K562 (cell line): ENCODE results near the gene LMCD1. TPM values are rescaled to one million over a fixed set of nuclear protein-coding genes. Genes with fewer than 3 reads are reported as not detected.

Source experiments
- ATAC-seq: fragments of 200-7000 bp; cut with Tn5 transposase; 3 replicates; pipeline ENCODE4 v1.9.1; 2020; ENCODE audit warnings: moderate library complexity
- BruUV-seq: library from RNA; stranded (reverse); fragments of 400-500 nt; replicated peaks from 2 replicates; lab custom pipeline; 2021; lab: Mats Ljungman, UMichigan
- CTCF ChIA-PET: fragments of 300-600 bp; formaldehyde crosslinking; extraction: SDS; loops from one replicate; lab custom pipeline; 2021; ENCODE audit warnings: low intra/inter-chr PET ratio; lab: Yijun Ruan, JAX
- POLR2A ChIA-PET: fragments of 300-600, 350-650 bp; sonication (Branson Sonifier 250); formaldehyde crosslinking; extraction: SDS; loops from one replicate; lab custom pipeline; 2021; ENCODE audit warnings: antibody characterized with exemption, inconsistent platforms; lab: Yijun Ruan, JAX
- DNase-seq, 4 experiments: peaks; one replicate each; pipeline versions ENCODE4 v3.0.0 to v3.0.0-alpha.2; 2011 to 2018; ENCODE audit warnings: low spot score in 3 of 4, mixed read lengths in 3 of 4; ENCODE audit errors: extremely low read depth in 1 of 4
- FAIRE-seq: peaks from 2 replicates; lab custom pipeline; 2011; peaks lifted over from hg19 to GRCh38; lab: Jason Lieb, UNC
- H2AFZ ChIP-seq: 2 replicates; pipeline ENCODE4 v1.6.0; 2011; ENCODE audit warnings: low read depth, low read length, control low read depth, inconsistent platforms
- H3K27ac ChIP-seq: fragments of 200-600 bp; 3 replicates; pipeline ENCODE4 v1.8.0; 2011; ENCODE audit warnings: low read depth, mild to moderate bottlenecking, control low read depth, inconsistent platforms, low read length, moderate library complexity, mixed read lengths; ENCODE audit errors: extremely low read depth
- H3K27me3 ChIP-seq, 2 experiments: fragments of 300-600 bp in 1 of 2; 2 replicates in 1 of 2; 3 replicates in 1 of 2; pipeline versions ENCODE4 v1.6.0 to v1.8.0; 2011; ENCODE audit warnings: inconsistent platforms in 2 of 2, low read length in 2 of 2, mild to moderate bottlenecking in 1 of 2, mixed read lengths in 1 of 2, moderate library complexity in 1 of 2; ENCODE audit not compliant: control insufficient read depth in 2 of 2, insufficient read depth in 2 of 2
- H3K36me3 ChIP-seq: fragments of 300-600 bp; 3 replicates; pipeline ENCODE4 v1.8.0; 2011; ENCODE audit warnings: mild to moderate bottlenecking, low read length, inconsistent platforms; ENCODE audit not compliant: control insufficient read depth, insufficient read depth
- H3K4me1 ChIP-seq, 2 experiments: fragments of 200-600 bp in 1 of 2; replicated peaks in 1 of 2; 2 replicates in 1 of 2; 3 replicates in 1 of 2; pipeline versions ENCODE4 v1.5.1 to v1.8.0; 2011; ENCODE audit warnings: inconsistent platforms in 2 of 2, low read length in 2 of 2, mild to moderate bottlenecking in 1 of 2, mixed read lengths in 1 of 2, moderate library complexity in 1 of 2; ENCODE audit not compliant: control insufficient read depth in 2 of 2, insufficient read depth in 2 of 2
- H3K4me2 ChIP-seq: 2 replicates; pipeline ENCODE4 v1.6.1; 2011; ENCODE audit warnings: low read length, control low read depth, inconsistent platforms, mixed read lengths; ENCODE audit not compliant: insufficient read depth
- H3K4me3 ChIP-seq: fragments of 200-600 bp; sonication (generic), shearing (Covaris generic); 2 replicates; pipeline ENCODE4 v1.5.1; 2016; ENCODE audit warnings: control low read depth, inconsistent platforms
- H3K79me2 ChIP-seq: fragments of 200-600 bp; 3 replicates; pipeline ENCODE4 v1.8.0; 2011; ENCODE audit warnings: low read length, inconsistent platforms; ENCODE audit not compliant: control insufficient read depth, insufficient read depth
- H3K9ac ChIP-seq, 2 experiments: 2 replicates each; pipeline versions ENCODE4 v1.6.0 to v1.6.1; 2011; ENCODE audit warnings: low read depth in 2 of 2, low read length in 2 of 2, control low read depth in 1 of 2, inconsistent platforms in 1 of 2, mild to moderate bottlenecking in 1 of 2, mixed read lengths in 1 of 2; ENCODE audit not compliant: insufficient read depth in 1 of 2
- H3K9me1 ChIP-seq: one replicate; pipeline ENCODE4 v1.6.0; 2011; ENCODE audit warnings: inconsistent platforms, mild to moderate bottlenecking, low read length, moderate library complexity; ENCODE audit not compliant: control insufficient read depth, insufficient read depth
- H3K9me3 ChIP-seq: replicated peaks from 2 replicates; pipeline ENCODE4 v1.5.1; 2011; ENCODE audit warnings: low read depth, low read length, inconsistent platforms; ENCODE audit not compliant: control insufficient read depth, insufficient read depth
- H4K20me1 ChIP-seq: replicated peaks from 2 replicates; pipeline ENCODE4 v1.6.1; 2011; ENCODE audit warnings: low read length, inconsistent platforms, mixed read lengths; ENCODE audit not compliant: control insufficient read depth, insufficient read depth
- AFF4 ChIP-seq: sonication (generic); formaldehyde crosslinking; IDR thresholded peaks from 2 replicates; pipeline ENCODE4 v1.8.0; 2023; ENCODE audit warnings: mild to moderate bottlenecking, missing genetic modification reagents
- C11orf30 ChIP-seq: fragments of 450-650 bp; IDR thresholded peaks from 2 replicates; pipeline ENCODE4 v1.6.1; 2016; ENCODE audit warnings: low read depth, mild to moderate bottlenecking
- CSDE1 ChIP-seq, 2 experiments: fragments of 450-650 bp; IDR thresholded peaks; 2 replicates each; pipeline ENCODE4 v1.6.1; 2016; ENCODE audit warnings: mild to moderate bottlenecking in 1 of 2
- MBD2 ChIP-seq: sonication (generic); IDR thresholded peaks from 2 replicates; pipeline ENCODE4 v1.6.1; 2016; ENCODE audit warnings: low read depth, borderline replicate concordance
- MYNN ChIP-seq, 2 experiments: sonication (generic); formaldehyde crosslinking in 1 of 2; IDR thresholded peaks; 2 replicates each; pipeline versions ENCODE4 v1.5.0 to v1.6.1; 2016 to 2020; ENCODE audit warnings: antibody characterized with exemption in 1 of 2, missing genetic modification reagents in 1 of 2
- NR0B1 ChIP-seq: fragments of 450-650 bp; IDR thresholded peaks from one replicate; pipeline ENCODE4 v1.6.1; 2018; ENCODE audit warnings: mild to moderate bottlenecking, moderate library complexity; ENCODE audit not compliant: partially characterized antibody
- POLR3G ChIP-seq: IDR thresholded peaks from 2 replicates; pipeline ENCODE4 v1.6.1; 2011; ENCODE audit not compliant: insufficient read length, insufficient replicate concordance; ENCODE audit errors: extremely low read depth
- RB1 ChIP-seq: fragments of 450-650 bp; IDR thresholded peaks from 2 replicates; pipeline ENCODE4 v1.6.1; 2017; ENCODE audit warnings: low read depth, mild to moderate bottlenecking
- SAFB2 ChIP-seq: fragments of 200-400 bp; formaldehyde crosslinking; IDR thresholded peaks from 2 replicates; pipeline ENCODE4 v1.6.1; 2018; ENCODE audit warnings: borderline replicate concordance, low read length, low read depth, moderate library complexity; ENCODE audit not compliant: severe bottlenecking
- WGBS: fragments of 100-300 bp; shearing (Covaris generic); methylation state at CpG from one replicate; pipeline ENCODE4 v1.1.6; 2016; ENCODE audit warnings: low coverage, mixed read lengths; ENCODE audit not compliant: insufficient coverage; ENCODE audit errors: missing lambda C conversion rate; 5-methylcytosine and 5-hydroxymethylcytosine counted together
- in situ Hi-C: fragments of 300-500 bp; cut with MboI; formaldehyde crosslinking; loops from 4 replicates; pipeline ENCODE4 v1.15.0; 2018; ENCODE audit warnings: inconsistent platforms, mixed read lengths
- intact Hi-C: fragments of 100-400 bp; cut with micrococcal nuclease; formaldehyde crosslinking; loops from 2 replicates; pipeline ENCODE4 v1.14.2; 2022
- polyA plus RNA-seq, 8 experiments: library from polyadenylated mRNA; depleted of rRNA in 4 of 8; stranded (reverse) in 5 of 8; unstranded in 3 of 8; fragments of >200 nt; fragmentation: Nextera tagmentation in 2 of 8; fragmentation: Illumina TruSeq in 1 of 8; extraction: Ambion mirVana in 2 of 8; extraction: Trizol in 1 of 8; gene quantifications; 2 replicates each; pipeline versions ENCODE4 v1.2.1 to v1.2.3, GENCODE V29; 2011 to 2014; ENCODE audit warnings: inconsistent platforms in 1 of 8, missing spikeins in 1 of 8
- total RNA-seq, 7 experiments: library from RNA; depleted of rRNA in 6 of 7; stranded (reverse); fragments of >200 nt in 6 of 7; fragmentation: Illumina TruSeq in 2 of 7; extraction: Trizol in 2 of 7; gene quantifications; 2 replicates each; pipeline versions ENCODE4 v1.2.1 to v1.2.3, GENCODE V29; 2011 to 2021; ENCODE audit warnings: low replicate concordance in 1 of 7
- TF ChIP-seq, protein P1 (sequence below): sonication (generic); formaldehyde crosslinking; IDR thresholded peaks from 2 replicates; pipeline ENCODE4 v1.5.0; 2020; ENCODE audit warnings: missing genetic modification reagents
- TF ChIP-seq, protein P2 (sequence below), 2 experiments: fragments of 200-800 bp in 1 of 2; sonication (Bioruptor generic) in 1 of 2; sonication (generic) in 1 of 2; formaldehyde crosslinking in 1 of 2; IDR thresholded peaks in 1 of 2; conservative IDR thresholded peaks in 1 of 2; 2 replicates each; pipeline versions ENCODE4 v1.5.0 to v1.6.1; 2016 to 2020; ENCODE audit warnings: missing compliant biosample characterization in 1 of 2, missing genetic modification characterization in 1 of 2, missing genetic modification reagents in 1 of 2
- TF ChIP-seq, protein P3 (sequence below): fragments of 450-650 bp; conservative IDR thresholded peaks from 2 replicates; pipeline ENCODE4 v1.6.1; 2016; ENCODE audit warnings: missing genetic modification characterization, low read depth, mild to moderate bottlenecking, missing compliant biosample characterization, moderate library complexity

The LMCD1 gene
- total and polyA plus RNA-seq, 9 of the 15 experiments (the other 6 are each of a cell fraction or from before 2014, with no cell fraction given) = 0.60 TPM; not detected in 8

DNA sequence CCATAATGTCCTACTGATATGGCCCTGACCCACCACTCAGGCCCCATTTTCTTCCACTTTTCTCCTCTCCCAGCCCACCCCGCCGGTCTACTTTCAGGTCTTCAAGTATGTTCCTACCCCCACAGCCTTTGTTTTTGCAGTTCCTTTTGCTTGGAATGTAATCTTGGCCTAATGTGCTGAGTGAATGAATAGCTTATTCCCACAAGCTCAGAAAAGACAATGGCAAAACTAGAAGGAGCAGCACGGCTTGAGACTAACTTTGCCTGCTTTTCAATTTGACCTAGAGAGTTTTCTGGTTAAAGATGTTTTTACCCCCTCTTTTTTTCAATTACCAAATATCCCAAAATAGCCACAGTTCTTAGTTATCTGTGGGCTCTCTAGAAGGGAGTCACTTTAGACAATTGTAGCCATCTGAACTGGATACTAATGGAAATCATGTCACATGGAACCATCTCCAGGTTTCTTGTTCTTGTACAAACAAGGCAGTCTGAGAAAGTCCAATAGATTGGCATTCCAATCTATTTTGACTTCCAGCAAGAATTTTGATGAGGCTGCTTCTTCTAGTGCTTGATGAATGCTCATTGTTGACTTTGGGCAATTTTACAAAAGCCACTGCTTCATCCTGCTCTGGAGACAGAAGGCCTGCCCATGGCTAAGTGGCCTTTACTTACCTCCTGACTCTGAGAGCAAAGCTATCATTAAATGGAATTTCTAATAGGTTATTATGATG, 16.3 kb upstream of the LMCD1 start:
- Histone ChIP-seq H2AFZ (no peak overlapping the region), H3K27ac (no peak overlapping the region), H3K36me3 (no peaks in the 10 kb centered on the region), H3K4me2 (no peak overlapping the region), H3K4me3 (no peak overlapping the region), H3K9me1 (no peaks in the 10 kb centered on the region), H3K9ac (no peak overlapping the region), H4K20me1 (no peaks in the 10 kb centered on the region), H3K27me3 (no peaks in the 10 kb centered on the region), H3K4me1 (no peaks in the 10 kb centered on the region), H3K9me3 (no peaks in the 10 kb centered on the region), H3K79me2 (no peaks in the 10 kb centered on the region)
- FAIRE-seq (no peak), ATAC-seq (no peak), DNase-seq (no peak)
- intact Hi-C loops = no loop called here
- in situ Hi-C loops = no loop called here
- ChIA-PET CTCF (no interaction called here), POLR2A (interaction anchor here (0.7 kb wide), 1 partner anchor 49 kb away, joined by 3 read pairs; no protein-coding TSS in a partner anchor)
- no TSS peak for BruUV-seq
- 0% methylated on average over 3 of the region's 3 CpGs for WGBS
- TF ChIP-seq SAFB2 (no peak), CSDE1 (IDR thresholded peaks at IDR 0.05) (no peak), AFF4 (CRISPR knock-in tag) (no peak), MYNN (IDR thresholded peaks at IDR 0.05) (no peak), MYNN (CRISPR knock-in tag; IDR thresholded peaks at IDR 0.05) (no peak), C11orf30 (no peak), RB1 (no peak), MBD2 (no peak), NR0B1 (no peak), POLR3G (no peak)
- TF ChIP-seq, protein P1, sequence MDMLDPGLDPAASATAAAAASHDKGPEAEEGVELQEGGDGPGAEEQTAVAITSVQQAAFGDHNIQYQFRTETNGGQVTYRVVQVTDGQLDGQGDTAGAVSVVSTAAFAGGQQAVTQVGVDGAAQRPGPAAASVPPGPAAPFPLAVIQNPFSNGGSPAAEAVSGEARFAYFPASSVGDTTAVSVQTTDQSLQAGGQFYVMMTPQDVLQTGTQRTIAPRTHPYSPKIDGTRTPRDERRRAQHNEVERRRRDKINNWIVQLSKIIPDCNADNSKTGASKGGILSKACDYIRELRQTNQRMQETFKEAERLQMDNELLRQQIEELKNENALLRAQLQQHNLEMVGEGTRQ (CRISPR knock-in tag) = no peak
- TF ChIP-seq, protein P2, sequence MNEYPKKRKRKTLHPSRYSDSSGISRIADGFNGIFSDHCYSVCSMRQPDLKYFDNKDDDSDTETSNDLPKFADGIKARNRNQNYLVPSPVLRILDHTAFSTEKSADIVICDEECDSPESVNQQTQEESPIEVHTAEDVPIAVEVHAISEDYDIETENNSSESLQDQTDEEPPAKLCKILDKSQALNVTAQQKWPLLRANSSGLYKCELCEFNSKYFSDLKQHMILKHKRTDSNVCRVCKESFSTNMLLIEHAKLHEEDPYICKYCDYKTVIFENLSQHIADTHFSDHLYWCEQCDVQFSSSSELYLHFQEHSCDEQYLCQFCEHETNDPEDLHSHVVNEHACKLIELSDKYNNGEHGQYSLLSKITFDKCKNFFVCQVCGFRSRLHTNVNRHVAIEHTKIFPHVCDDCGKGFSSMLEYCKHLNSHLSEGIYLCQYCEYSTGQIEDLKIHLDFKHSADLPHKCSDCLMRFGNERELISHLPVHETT (CRISPR knock-in tag; conservative IDR thresholded peaks at IDR 0.05 in 1 of 2, IDR thresholded peaks at IDR 0.05 in 1 of 2) = no peak
- TF ChIP-seq, protein P3, sequence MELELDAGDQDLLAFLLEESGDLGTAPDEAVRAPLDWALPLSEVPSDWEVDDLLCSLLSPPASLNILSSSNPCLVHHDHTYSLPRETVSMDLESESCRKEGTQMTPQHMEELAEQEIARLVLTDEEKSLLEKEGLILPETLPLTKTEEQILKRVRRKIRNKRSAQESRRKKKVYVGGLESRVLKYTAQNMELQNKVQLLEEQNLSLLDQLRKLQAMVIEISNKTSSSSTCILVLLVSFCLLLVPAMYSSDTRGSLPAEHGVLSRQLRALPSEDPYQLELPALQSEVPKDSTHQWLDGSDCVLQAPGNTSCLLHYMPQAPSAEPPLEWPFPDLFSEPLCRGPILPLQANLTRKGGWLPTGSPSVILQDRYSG (tag) = no peak
